NCI-H1092 treated with DMSO at 0.1 percent for 48 hours (cell line): ENCODE measurements around the gene PFDN1.
A peak's percentile ranks its signal among the peaks of the same experiment; 100 is the strongest.

Source experiments
- DNase-seq: peaks from one replicate; lab custom pipeline; 2025; lab: John Stamatoyannopoulos, UW

The PFDN1 gene

GRCh38 chr5:140328036-140328764 is 25.3 kb upstream of the PFDN1 start:
- DNase-seq: no peak

GRCh38 chr5:140327589-140327988 is 24.7 kb upstream of the PFDN1 start:
- DNase-seq: no peak

GRCh38 chr5:140325486-140325885 is 22.6 kb upstream of the PFDN1 start:
- no peak for DNase-seq

GRCh38 chr5:140324617-140325241 is 21.8 kb upstream of the PFDN1 start:
- no peak for DNase-seq

- no peak for DNase-seq
These were observed 21.2 kb upstream of the PFDN1 start for GRCh38 chr5:140324041-140324600.

- DNase-seq: peak; percentile 62
These were observed 20.1 kb upstream of the PFDN1 start for GRCh38 chr5:140322751-140323731.

GRCh38 chr5:140321796-140322195 is 18.9 kb upstream of the PFDN1 start:
- no peak for DNase-seq

GRCh38 chr5:140319833-140320232 is 16.9 kb upstream of the PFDN1 start:
- no peak for DNase-seq

- DNase-seq: no peak
These were observed 15.9 kb upstream of the PFDN1 start for GRCh38 chr5:140318792-140319191.

- no peak for DNase-seq
These were observed 15.0 kb upstream of the PFDN1 start for GRCh38 chr5:140317859-140318258.

- DNase-seq: no peak
These were observed 9.9 kb upstream of the PFDN1 start for GRCh38 chr5:140312791-140313189.

- no peak for DNase-seq
These were observed 9.3 kb upstream of the PFDN1 start for GRCh38 chr5:140312067-140312790.

GRCh38 chr5:140311011-140311467 is 8.1 kb upstream of the PFDN1 start:
- DNase-seq: no peak

- DNase-seq: no peak
These were observed 7.5 kb upstream of the PFDN1 start for GRCh38 chr5:140310434-140310833.

GRCh38 chr5:140309706-140310249 is 6.9 kb upstream of the PFDN1 start:
- no peak for DNase-seq

GRCh38 chr5:140305471-140305870 is 2.6 kb upstream of the PFDN1 start:
- no peak for DNase-seq

- DNase-seq: no peak
These were observed 1.1 kb upstream of the PFDN1 start for GRCh38 chr5:140303966-140304365.

- no peak for DNase-seq
These were observed 1.8 kb downstream of the PFDN1 start for GRCh38 chr5:140301136-140301535.

- no peak for DNase-seq
These were observed 3.8 kb downstream of the PFDN1 start for GRCh38 chr5:140299056-140299455.

- DNase-seq: no peak
These were observed 4.7 kb downstream of the PFDN1 start for GRCh38 chr5:140298183-140298601.

GRCh38 chr5:140297283-140297682 is 5.6 kb downstream of the PFDN1 start:
- no peak for DNase-seq
